HG03439 (cell line): Measurements from ENCODE around the gene C14orf132.

Experiments used
- ATAC-seq: cut with Tn5 transposase; IDR thresholded peaks from one replicate; pipeline ENCODE4 v1.9.1; 2021; ENCODE audit warnings: mild to moderate bottlenecking, moderate library complexity; ENCODE audit not compliant: unreplicated experiment

C14orf132 gene

GRCh38 chr14:96039633-96040311, 610 bp downstream of the C14orf132 start:
- ATAC-seq = no peak

GRCh38 chr14:96040828-96041371, 1.7 kb downstream of the C14orf132 start:
- ATAC-seq = no peak

- no peak for ATAC-seq
Measured at GRCh38 chr14:96042248-96042930, 3.2 kb downstream of the C14orf132 start.

- no peak for ATAC-seq
Measured at GRCh38 chr14:96046630-96047029, 7.5 kb downstream of the C14orf132 start.

GRCh38 chr14:96047101-96047500, 7.9 kb downstream of the C14orf132 start:
- ATAC-seq = no peak

GRCh38 chr14:96049932-96050331, 10.8 kb downstream of the C14orf132 start:
- ATAC-seq = no peak

- no peak for ATAC-seq
Measured at GRCh38 chr14:96050482-96050881, 11.3 kb downstream of the C14orf132 start.

- ATAC-seq = no peak
Measured at GRCh38 chr14:96051231-96051630, 12.1 kb downstream of the C14orf132 start.

- no peak for ATAC-seq
Measured at GRCh38 chr14:96051642-96052540, 12.7 kb downstream of the C14orf132 start.

- no peak for ATAC-seq
Measured at GRCh38 chr14:96052541-96053247, 13.5 kb downstream of the C14orf132 start.

GRCh38 chr14:96053248-96053599, 14.1 kb downstream of the C14orf132 start:
- no peak for ATAC-seq

GRCh38 chr14:96053600-96054381, 14.6 kb downstream of the C14orf132 start:
- ATAC-seq = no peak

- ATAC-seq = no peak
Measured at GRCh38 chr14:96054661-96055060, 15.5 kb downstream of the C14orf132 start.

GRCh38 chr14:96055065-96055752, 16.0 kb downstream of the C14orf132 start:
- no peak for ATAC-seq

- no peak for ATAC-seq
Measured at GRCh38 chr14:96055753-96056508, 16.8 kb downstream of the C14orf132 start.

GRCh38 chr14:96056509-96057422, 17.6 kb downstream of the C14orf132 start:
- no peak for ATAC-seq

- no peak for ATAC-seq
Measured at GRCh38 chr14:96057738-96058137, 18.6 kb downstream of the C14orf132 start.
